GM13977 (cell line): Measurements from ENCODE around the gene ASXL3.

Experiments used
- DNase-seq: peaks from one replicate; pipeline ENCODE4 v3.0.0; 2012; ENCODE audit warnings: low spot score
- CTCF ChIP-seq: IDR thresholded peaks from 2 replicates; pipeline ENCODE4 v1.5.1; 2012; ENCODE audit warnings: mild to moderate bottlenecking, control low read depth; ENCODE audit not compliant: insufficient read depth; ENCODE audit errors: extremely low read depth, missing control alignments
- in situ Hi-C: fragments of 300-500 bp; cut with MboI; formaldehyde crosslinking; loops from one replicate; pipeline ENCODE4 v1.12.0; 2022; ENCODE audit warnings: low sequenced_read_pairs, low pct_unique_long_range_greater_than_20kb, mixed read lengths, inconsistent platforms; ENCODE audit not compliant: unreplicated experiment

The ASXL3 gene

GRCh38 chr18:33750366-33750765 lies 172.3 kb downstream of the ASXL3 start:
- TF ChIP-seq CTCF, result no peak
- DNase-seq, result no peak
- in situ Hi-C loops, result no loop called here

GRCh38 chr18:33751613-33752221 lies 173.7 kb downstream of the ASXL3 start:
- TF ChIP-seq CTCF, result peak; percentile 64
- in situ Hi-C loops, result no loop called here
- DNase-seq, result no peak

GRCh38 chr18:33755391-33755790 lies 177.4 kb downstream of the ASXL3 start:
- no peak for DNase-seq
- in situ Hi-C loops, result no loop called here
- no peak for TF ChIP-seq CTCF

- TF ChIP-seq CTCF, result no peak
- in situ Hi-C loops, result no loop called here
- DNase-seq, result no peak
These were observed 178.0 kb downstream of the ASXL3 start for GRCh38 chr18:33755931-33756560.

GRCh38 chr18:33757037-33757436 lies 179.0 kb downstream of the ASXL3 start:
- in situ Hi-C loops, result no loop called here
- TF ChIP-seq CTCF, result no peak
- DNase-seq, result no peak

- in situ Hi-C loops, result no loop called here
- no peak for DNase-seq
- TF ChIP-seq CTCF, result peak; percentile 53
These were observed 183.3 kb downstream of the ASXL3 start for GRCh38 chr18:33761363-33761762.
